ENCODE measurements around the gene NAGLU. TPM values are rescaled to one million over a fixed set of nuclear protein-coding genes. Genes with fewer than 3 reads are reported as not detected.

Gene NAGLU
- total and polyA plus RNA-seq, 10 of the 15 experiments (the other 5 are each of a cell fraction or from before 2014, with no cell fraction given), result 0.23 to 27.5 (median 8.9) TPM

- no peak for TF ChIP-seq SMAD5 (IDR thresholded peaks at IDR 0.05; ENCODE audit: low read depth)
- TF ChIP-seq SREBF2 (IDR thresholded peaks at IDR 0.05; ENCODE audit: low read length), result no peak
- TF ChIP-seq E4F1 (IDR thresholded peaks at IDR 0.05; ENCODE audit: borderline replicate concordance, partially characterized antibody), result no peak
- no peak for TF ChIP-seq EGR1 (IDR thresholded peaks at IDR 0.05; ENCODE audit: borderline replicate concordance in 1 of 2, low read depth in 2 of 2, low read length in 2 of 2)
Observed at GRCh38 chr17:42543190-42544079, 7.4 kb downstream of the NAGLU start (continued).

- no peak overlapping the region for H2AFZ ChIP-seq (ENCODE audit: control insufficient read depth, low read depth, low read length)
- no peaks in the 10 kb centered on the region for H3K9me3 ChIP-seq (replicated peaks; ENCODE audit: control insufficient read depth, insufficient read depth, low read length)
- TF ChIP-seq POU2F2 (IDR thresholded peaks at IDR 0.05; ENCODE audit: borderline replicate concordance, low read depth, low read length) (no peak), ASH2L (IDR thresholded peaks at IDR 0.05; ENCODE audit: borderline replicate concordance, low read depth) (no peak), NFYA (IDR thresholded peaks at IDR 0.05; ENCODE audit: borderline replicate concordance, low read depth, low read length) (no peak), ZNF622 (IDR thresholded peaks at IDR 0.05) (no peak), ZBTB33 (IDR thresholded peaks at IDR 0.05) (no peak), JUNB (IDR thresholded peaks at IDR 0.05) (no peak), EED (IDR thresholded peaks at IDR 0.05; ENCODE audit: low read depth) (no peak), RUNX3 (IDR thresholded peaks at IDR 0.05; ENCODE audit: low read length) (no peak), SREBF1 (IDR thresholded peaks at IDR 0.05; ENCODE audit: low read length) (no peak), SPI1 (IDR thresholded peaks at IDR 0.05; ENCODE audit: borderline replicate concordance, insufficient read depth, low read depth, low read length) (no peak), ETV6 (conservative IDR thresholded peaks at IDR 0.05 in 1 of 2, IDR thresholded peaks at IDR 0.05 in 1 of 2; ENCODE audit: borderline replicate concordance in 1 of 2, low read depth in 1 of 2) (no peak), SMAD5 (IDR thresholded peaks at IDR 0.05; ENCODE audit: low read depth) (no peak)
- intact Hi-C loops (cut with micrococcal nuclease; ENCODE audit: unreplicated experiment) (loop anchor here (5.0 kb wide), 1 partner anchor 217 kb away; the partner anchor contains the start of gene RAMP2), in situ Hi-C loops (cut with MboI) (no loop called here)
- ATAC-seq (no peak), DNase-seq (ENCODE audit: low read depth, low spot score) (no peak), FAIRE-seq (no peak)
- no peak overlapping the region for H3K4me2 ChIP-seq (ENCODE audit: control insufficient read depth, insufficient read depth)
- no peaks in the 10 kb centered on the region for H3K79me2 ChIP-seq (ENCODE audit: control insufficient read depth, insufficient read depth, low read length)
- no peaks in the 10 kb centered on the region; a peak in 2 of 4 replicates for H3K36me3 ChIP-seq (ENCODE audit: control insufficient read depth in 2 of 2, insufficient read depth in 2 of 2, low read length in 1 of 2)
- no peak overlapping the region for H3K4me3 ChIP-seq
- no TSS peak for BruUV-seq (replicated peaks)
- H3K4me1 ChIP-seq (ENCODE audit: control insufficient read depth, insufficient read depth, low read length), result peaks cover 11% of the 10 kb centered on the region
- RAD21 ChIA-PET (ENCODE audit: unreplicated experiment), result no interaction called here
- no peaks in the 10 kb centered on the region for H4K20me1 ChIP-seq (ENCODE audit: control insufficient read depth, insufficient read depth)
- SMC1A ChIA-PET (ENCODE audit: uncharacterized antibody, unreplicated experiment), result no interaction called here
- H3K27me3 ChIP-seq (replicated peaks in 1 of 2; ENCODE audit: control insufficient read depth in 2 of 2, insufficient read depth in 2 of 2, low read length in 1 of 2), result no peaks in the 10 kb centered on the region
- H3K27ac ChIP-seq (ENCODE audit: control insufficient read depth, insufficient read depth), result no peak overlapping the region
- POLR2A ChIA-PET, result interaction anchor here (0.6 kb wide), 1 partner anchor 302 kb away, joined by 3 read pairs; no protein-coding TSS in a partner anchor
- 79% methylated on average over 8 of the region's 8 CpGs for WGBS (ENCODE audit: insufficient coverage, insufficient replicate concordance, low lambda C conversion rate, missing lambda C conversion rate)
- H3K9ac ChIP-seq (ENCODE audit: control insufficient read depth, insufficient read depth, low read length), result no peak overlapping the region
- CTCF ChIA-PET, result interaction anchor here (1.7 kb wide), 1 partner anchor 136 kb away, joined by 6 read pairs; no protein-coding TSS in a partner anchor
Observed at GRCh38 chr17:42544874-42545283, 8.8 kb downstream of the NAGLU start.

Measured in GM12878 (cell line).